Neural progenitor cell (in vitro differentiated cells): Measurements from ENCODE around the gene RIC1. TPM values are rescaled to one million over a fixed set of nuclear protein-coding genes. Genes with fewer than 3 reads are reported as not detected.
"Not testable (repeated sequence)": the region's sequence is repeated elsewhere in the genome, so short reads cannot be mapped to it uniquely, and the experiment has no call there.

Source experiments
- DNase-seq: peaks from one replicate; pipeline ENCODE4 v3.0.0-alpha.2; 2016; ENCODE audit warnings: low spot score
- H2AFZ ChIP-seq: fragments of 200-600 bp; sonication (generic); replicated peaks from 2 replicates; pipeline ENCODE4 v1.6.1; 2016; ENCODE audit warnings: antibody characterized with exemption
- H3F3A ChIP-seq: fragments of 200-600 bp; sonication (generic); 2 replicates; pipeline ENCODE4 v1.6.1; 2016; ENCODE audit warnings: antibody characterized with exemption, low read depth
- H3K27ac ChIP-seq: fragments of 200-600 bp; sonication (generic); 2 replicates; pipeline ENCODE4 v1.5.1; 2016; ENCODE audit warnings: mild to moderate bottlenecking
- H3K27me3 ChIP-seq: fragments of 200-600 bp; sonication (generic); 2 replicates; pipeline ENCODE4 v1.6.1; 2016; ENCODE audit warnings: mild to moderate bottlenecking, moderate library complexity
- H3K36me3 ChIP-seq: fragments of 200-600 bp; sonication (generic); 2 replicates; pipeline ENCODE4 v1.5.1; 2016
- H3K4me1 ChIP-seq: fragments of 200-600 bp; sonication (generic); 2 replicates; pipeline ENCODE4 v1.6.1; 2016; ENCODE audit warnings: mixed run types
- H3K4me2 ChIP-seq: fragments of 200-600 bp; sonication (generic); 2 replicates; pipeline ENCODE4 v1.6.1; 2016
- H3K4me3 ChIP-seq: fragments of 200-600 bp; sonication (generic); 2 replicates; pipeline ENCODE4 v1.5.1; 2016
- H3K79me2 ChIP-seq: fragments of 200-600 bp; sonication (generic); 2 replicates; pipeline ENCODE4 v1.6.1; 2016; ENCODE audit warnings: low read depth
- H3K9ac ChIP-seq: fragments of 200-600 bp; sonication (generic); 2 replicates; pipeline ENCODE4 v1.6.1; 2016
- H3K9me3 ChIP-seq: fragments of 200-600 bp; sonication (generic); 2 replicates; pipeline ENCODE4 v1.5.1; 2016; ENCODE audit warnings: low read depth
- H4K20me1 ChIP-seq: fragments of 200-600 bp; sonication (generic); 2 replicates; pipeline ENCODE4 v1.6.1; 2016; ENCODE audit warnings: low read depth
- H3K27ac Mint-ChIP-seq: 3 replicates; pipeline ENCODE4 v1.8.0; 2021; ENCODE audit warnings: mixed read lengths
- H3K27me3 Mint-ChIP-seq: 2 replicates; pipeline ENCODE4 v1.8.0; 2022; ENCODE audit warnings: low read depth, mild to moderate bottlenecking, inconsistent platforms, moderate library complexity, mixed read lengths; ENCODE audit not compliant: insufficient read depth
- H3K36me3 Mint-ChIP-seq: 3 replicates; pipeline ENCODE4 v1.8.0; 2021; ENCODE audit warnings: mixed read lengths
- H3K4me1 Mint-ChIP-seq: 3 replicates; pipeline ENCODE4 v1.8.0; 2021; ENCODE audit warnings: mixed read lengths
- H3K4me3 Mint-ChIP-seq: 3 replicates; pipeline ENCODE4 v1.8.0; 2021; ENCODE audit warnings: mild to moderate bottlenecking, moderate library complexity, mixed read lengths
- H3K9me3 Mint-ChIP-seq: 3 replicates; pipeline ENCODE4 v1.8.0; 2020; ENCODE audit warnings: mixed read lengths
- EZH2 ChIP-seq: fragments of 200-600 bp; sonication (generic); IDR thresholded peaks from 2 replicates; pipeline ENCODE4 v1.6.1; 2017; ENCODE audit warnings: antibody characterized with exemption, mild to moderate bottlenecking, moderate library complexity
- EZH2phosphoT487 ChIP-seq: fragments of 200-600 bp; sonication (generic); IDR thresholded peaks from 2 replicates; pipeline ENCODE4 v1.6.1; 2017; ENCODE audit warnings: antibody characterized with exemption
- total RNA-seq: library from RNA; depleted of rRNA; stranded (reverse); fragments of >200 nt; gene quantifications from 2 replicates; pipeline ENCODE4 v1.2.3, GENCODE V29; 2015; ENCODE audit warnings: low replicate concordance
- TF ChIP-seq, protein P1 (sequence below): fragments of 200-600 bp; sonication (generic); IDR thresholded peaks from 2 replicates; pipeline ENCODE4 v1.5.1; 2017; ENCODE audit warnings: antibody characterized with exemption, mild to moderate bottlenecking

The RIC1 gene
- total RNA-seq, 1 donor from 2014 or later: 31.9 TPM

DNA sequence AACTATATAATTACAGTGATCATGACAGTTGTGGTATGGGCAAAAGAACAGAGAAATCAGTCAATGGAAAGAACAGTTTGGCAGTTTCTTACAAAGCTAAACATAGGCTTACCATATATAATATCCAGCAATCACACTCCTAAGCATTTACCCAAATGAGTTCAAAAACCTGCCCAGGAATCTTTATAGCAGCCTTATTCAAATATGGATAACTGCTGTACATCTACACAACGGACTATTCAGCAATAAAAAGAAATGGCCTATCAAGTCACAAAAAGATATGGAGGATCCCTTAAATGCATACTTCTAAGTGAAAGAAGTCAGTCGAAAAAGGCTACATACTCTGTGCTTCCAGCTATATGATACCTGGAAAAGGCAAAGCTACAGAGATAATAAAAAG is 167.4 kb downstream of the RIC1 start:
- DNase-seq: no peak
- no peak overlapping the region for H3K4me2 ChIP-seq
- H3K9me3 ChIP-seq: no peaks in the 10 kb centered on the region
- no peaks in the 10 kb centered on the region for H3K79me2 ChIP-seq
- no peaks in the 10 kb centered on the region for H3F3A ChIP-seq
- no peak overlapping the region for H3K4me3 ChIP-seq
- Mint-ChIP-seq H3K27me3 (no peaks in the 10 kb centered on the region), H3K9me3 (no peaks in the 10 kb centered on the region), H3K4me3 (no peak overlapping the region), H3K27ac (no peak overlapping the region), H3K36me3 (peaks cover 5% of the 10 kb centered on the region), H3K4me1 (no peaks in the 10 kb centered on the region)
- H4K20me1 ChIP-seq: no peaks in the 10 kb centered on the region
- H3K27ac ChIP-seq: no peak overlapping the region
- H3K36me3 ChIP-seq: no peaks in the 10 kb centered on the region
- no peak overlapping the region for H2AFZ ChIP-seq
- no peak overlapping the region for H3K9ac ChIP-seq
- H3K4me1 ChIP-seq: no peaks in the 10 kb centered on the region
- no peaks in the 10 kb centered on the region for H3K27me3 ChIP-seq
- TF ChIP-seq EZH2phosphoT487 (no peak), EZH2 (no peak)
- TF ChIP-seq, protein P1, sequence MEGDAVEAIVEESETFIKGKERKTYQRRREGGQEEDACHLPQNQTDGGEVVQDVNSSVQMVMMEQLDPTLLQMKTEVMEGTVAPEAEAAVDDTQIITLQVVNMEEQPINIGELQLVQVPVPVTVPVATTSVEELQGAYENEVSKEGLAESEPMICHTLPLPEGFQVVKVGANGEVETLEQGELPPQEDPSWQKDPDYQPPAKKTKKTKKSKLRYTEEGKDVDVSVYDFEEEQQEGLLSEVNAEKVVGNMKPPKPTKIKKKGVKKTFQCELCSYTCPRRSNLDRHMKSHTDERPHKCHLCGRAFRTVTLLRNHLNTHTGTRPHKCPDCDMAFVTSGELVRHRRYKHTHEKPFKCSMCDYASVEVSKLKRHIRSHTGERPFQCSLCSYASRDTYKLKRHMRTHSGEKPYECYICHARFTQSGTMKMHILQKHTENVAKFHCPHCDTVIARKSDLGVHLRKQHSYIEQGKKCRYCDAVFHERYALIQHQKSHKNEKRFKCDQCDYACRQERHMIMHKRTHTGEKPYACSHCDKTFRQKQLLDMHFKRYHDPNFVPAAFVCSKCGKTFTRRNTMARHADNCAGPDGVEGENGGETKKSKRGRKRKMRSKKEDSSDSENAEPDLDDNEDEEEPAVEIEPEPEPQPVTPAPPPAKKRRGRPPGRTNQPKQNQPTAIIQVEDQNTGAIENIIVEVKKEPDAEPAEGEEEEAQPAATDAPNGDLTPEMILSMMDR: no peak

DNA sequence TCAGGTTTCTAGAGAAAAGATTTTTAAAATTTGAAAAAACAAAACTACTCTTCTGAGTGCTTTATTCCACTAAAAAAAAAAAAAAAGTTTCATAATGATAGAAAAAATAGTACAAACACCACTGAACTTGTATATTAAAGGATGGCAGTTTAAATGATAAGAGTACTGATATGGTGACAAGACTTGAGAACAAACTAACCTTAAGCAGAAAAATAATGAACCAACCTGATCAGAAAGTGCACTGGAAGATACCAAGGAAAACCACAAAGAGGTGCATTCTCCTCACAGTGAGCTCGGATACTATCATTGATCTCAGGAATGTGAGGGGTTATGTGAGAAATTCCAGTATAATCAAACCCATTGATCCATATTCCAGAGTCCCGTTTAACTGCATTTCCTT is 169.7 kb downstream of the RIC1 start:
- H3K4me2 ChIP-seq: no peak overlapping the region

DNA sequence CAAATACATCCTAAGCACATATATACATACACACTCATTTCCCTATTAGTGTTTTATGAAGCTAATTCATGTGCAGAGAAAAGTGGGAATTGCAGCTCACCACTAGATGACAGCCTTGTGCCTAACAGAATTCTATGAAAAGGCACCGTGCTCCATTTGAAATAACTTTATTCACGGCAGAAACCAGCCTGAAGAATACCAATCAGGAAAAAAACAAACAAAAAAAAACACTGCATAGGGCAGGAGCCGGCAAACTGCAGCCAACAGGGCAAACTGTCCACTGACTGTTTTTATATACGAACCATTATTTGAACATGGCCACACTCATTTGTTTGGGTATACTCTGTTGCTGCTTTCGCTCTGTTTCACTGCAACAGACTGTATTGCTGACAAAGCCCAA is 170.4 kb downstream of the RIC1 start:
- no peak overlapping the region for H3K27ac Mint-ChIP-seq
- H3F3A ChIP-seq: no peaks in the 10 kb centered on the region
- no peaks in the 10 kb centered on the region for H4K20me1 ChIP-seq
- H3K4me1 Mint-ChIP-seq: no peaks in the 10 kb centered on the region
- H3K36me3 Mint-ChIP-seq: no peaks in the 10 kb centered on the region
- TF ChIP-seq, protein P1: peak; percentile 53
- no peak for TF ChIP-seq EZH2phosphoT487
- H3K9me3 ChIP-seq: no peaks in the 10 kb centered on the region
- no peak overlapping the region for H3K4me3 Mint-ChIP-seq
- no peaks in the 10 kb centered on the region for H3K27me3 ChIP-seq
- H3K4me1 ChIP-seq: no peaks in the 10 kb centered on the region
- H3K9me3 Mint-ChIP-seq: no peaks in the 10 kb centered on the region
- H3K27ac ChIP-seq: no peak overlapping the region
- H3K9ac ChIP-seq: no peak overlapping the region
- DNase-seq: peak; percentile 21
- H3K27me3 Mint-ChIP-seq: no peaks in the 10 kb centered on the region
- no peak overlapping the region for H2AFZ ChIP-seq
- H3K79me2 ChIP-seq: no peaks in the 10 kb centered on the region
- no peaks in the 10 kb centered on the region for H3K36me3 ChIP-seq
- H3K4me3 ChIP-seq: no peak overlapping the region
- H3K4me2 ChIP-seq: no peak overlapping the region

More for the DNA sequence above, 169.7 kb downstream of the RIC1 start:
- Mint-ChIP-seq H3K27me3 (no peaks in the 10 kb centered on the region), H3K4me1 (no peaks in the 10 kb centered on the region), H3K4me3 (no peak overlapping the region), H3K27ac (no peak overlapping the region), H3K9me3 (no peaks in the 10 kb centered on the region), H3K36me3 (no peaks in the 10 kb centered on the region)
- Histone ChIP-seq H3K4me3 (no peak overlapping the region), H3K9me3 (no peaks in the 10 kb centered on the region), H3K4me1 (no peaks in the 10 kb centered on the region), H2AFZ (no peak overlapping the region), H3F3A (no peaks in the 10 kb centered on the region), H3K9ac (no peak overlapping the region), H3K36me3 (no peaks in the 10 kb centered on the region), H3K27ac (no peak overlapping the region), H3K79me2 (no peaks in the 10 kb centered on the region), H3K27me3 (no peaks in the 10 kb centered on the region), H4K20me1 (no peaks in the 10 kb centered on the region)
- no peak for DNase-seq
- TF ChIP-seq EZH2 (no peak), EZH2phosphoT487 (no peak)
- TF ChIP-seq, protein P1: no peak

DNA sequence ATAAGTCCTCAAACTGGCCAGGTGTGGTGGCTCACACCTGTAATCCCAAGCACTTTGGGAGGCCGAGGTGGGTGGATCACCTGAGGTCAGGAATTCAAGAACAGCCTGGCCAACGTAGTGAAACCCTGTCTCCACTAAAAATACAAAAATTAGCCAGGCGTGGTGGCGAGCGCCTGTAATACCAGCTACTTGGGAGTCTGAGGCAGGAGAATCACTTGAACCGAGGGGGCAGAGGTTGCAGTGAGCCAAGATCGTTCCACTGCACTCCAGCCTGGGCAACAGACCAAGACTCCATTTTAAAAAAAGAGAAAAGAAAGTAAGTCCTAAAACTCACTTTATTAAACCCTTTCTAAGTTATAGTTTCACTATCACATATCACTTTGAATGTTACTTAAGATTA is 171.5 kb downstream of the RIC1 start:
- H3K4me1 ChIP-seq, H3K4me3 ChIP-seq, H3K27ac ChIP-seq, DNase-seq, H2AFZ ChIP-seq, H3K9ac ChIP-seq, H3K9me3 Mint-ChIP-seq, H3K4me1 Mint-ChIP-seq, H3K36me3 ChIP-seq, H3K27me3 Mint-ChIP-seq, H3K79me2 ChIP-seq, H3K27me3 ChIP-seq, H3K27ac Mint-ChIP-seq, H4K20me1 ChIP-seq, H3K9me3 ChIP-seq, H3K36me3 Mint-ChIP-seq, H3F3A ChIP-seq, H3K4me2 ChIP-seq, H3K4me3 Mint-ChIP-seq: not testable (repeated sequence)
